OCI-LY1 (cell line): ENCODE data around the gene MESD.

Experiments
- H2AFZ ChIP-seq: fragments of 200-600 bp; sonication (generic), shearing (Covaris generic); 2 replicates; pipeline ENCODE4 v1.6.0; 2014; ENCODE audit warnings: antibody characterized with exemption, mild to moderate bottlenecking, low read length
- H3F3A ChIP-seq: fragments of 200-600 bp; sonication (generic), shearing (Covaris generic); 2 replicates; pipeline ENCODE4 v1.6.0; 2014; ENCODE audit warnings: mild to moderate bottlenecking, antibody characterized with exemption, low read length, moderate library complexity; ENCODE audit not compliant: insufficient read depth
- H3K27ac ChIP-seq: fragments of 200-600 bp; sonication (generic); 2 replicates; pipeline ENCODE4 v1.5.1; 2014; ENCODE audit warnings: low read length, mixed run types, mild to moderate bottlenecking, low read depth; ENCODE audit not compliant: poor library complexity, severe bottlenecking
- H3K27me3 ChIP-seq: fragments of 200-600 bp; sonication (generic); 2 replicates; pipeline ENCODE4 v1.6.0; 2014; ENCODE audit warnings: antibody characterized with exemption, mild to moderate bottlenecking, low read length, moderate library complexity; ENCODE audit not compliant: insufficient read depth
- H3K36me3 ChIP-seq: fragments of 200-600 bp; sonication (generic); 2 replicates; pipeline ENCODE4 v1.6.1; 2014; ENCODE audit warnings: mild to moderate bottlenecking, antibody characterized with exemption, low read length, moderate library complexity, mixed read lengths; ENCODE audit not compliant: insufficient read depth
- H3K4me1 ChIP-seq: fragments of 200-600 bp; sonication (generic); 2 replicates; pipeline ENCODE4 v1.5.1; 2014; ENCODE audit warnings: mild to moderate bottlenecking, low read length, moderate library complexity; ENCODE audit not compliant: insufficient read depth, severe bottlenecking
- H3K4me2 ChIP-seq: fragments of 200-600 bp; sonication (generic), shearing (Covaris generic); 2 replicates; pipeline ENCODE4 v1.6.1; 2014; ENCODE audit warnings: low read length
- H3K4me3 ChIP-seq: fragments of 200-600 bp; sonication (generic); 2 replicates; pipeline ENCODE4 v1.5.1; 2014; ENCODE audit warnings: low read length, low read depth, mild to moderate bottlenecking, mixed read lengths; ENCODE audit not compliant: poor library complexity, severe bottlenecking
- H3K79me2 ChIP-seq: fragments of 200-600 bp; shearing (Covaris generic); 2 replicates; pipeline ENCODE4 v1.6.1; 2016; ENCODE audit warnings: mixed run types, low read length, mixed read lengths; ENCODE audit not compliant: insufficient read depth
- H3K9ac ChIP-seq: fragments of 200-600 bp; sonication (generic), shearing (Covaris generic); 2 replicates; pipeline ENCODE4 v1.6.1; 2014; ENCODE audit warnings: mild to moderate bottlenecking, low read length, mixed read lengths
- H3K9me2 ChIP-seq: fragments of 200-600 bp; sonication (generic), shearing (Covaris generic); 2 replicates; pipeline ENCODE4 v1.6.1; 2014; ENCODE audit warnings: low read depth, mild to moderate bottlenecking, low read length, mixed read lengths
- H3K9me3 ChIP-seq: fragments of 200-600 bp; shearing (Covaris generic); 2 replicates; pipeline ENCODE4 v1.6.1; 2014; ENCODE audit warnings: low read length, mixed read lengths
- H4K20me1 ChIP-seq: fragments of 200-600 bp; sonication (generic), shearing (Covaris generic); 2 replicates; pipeline ENCODE4 v1.6.0; 2016; ENCODE audit warnings: mild to moderate bottlenecking, low read length; ENCODE audit not compliant: insufficient read depth
- CTCF ChIP-seq: fragments of 200-600 bp; sonication (generic), shearing (Covaris generic); IDR thresholded peaks from 2 replicates; pipeline ENCODE4 v1.5.1; 2017; ENCODE audit warnings: mild to moderate bottlenecking, antibody characterized with exemption, low read length, moderate library complexity, mixed read lengths
- EZH2 ChIP-seq: fragments of 200-600 bp; sonication (generic), shearing (Covaris generic); IDR thresholded peaks from 2 replicates; pipeline ENCODE4 v1.8.0; 2017; ENCODE audit warnings: borderline replicate concordance, mixed run types, mild to moderate bottlenecking, antibody characterized with exemption, low read length, moderate library complexity, mixed read lengths

The MESD gene

DNA sequence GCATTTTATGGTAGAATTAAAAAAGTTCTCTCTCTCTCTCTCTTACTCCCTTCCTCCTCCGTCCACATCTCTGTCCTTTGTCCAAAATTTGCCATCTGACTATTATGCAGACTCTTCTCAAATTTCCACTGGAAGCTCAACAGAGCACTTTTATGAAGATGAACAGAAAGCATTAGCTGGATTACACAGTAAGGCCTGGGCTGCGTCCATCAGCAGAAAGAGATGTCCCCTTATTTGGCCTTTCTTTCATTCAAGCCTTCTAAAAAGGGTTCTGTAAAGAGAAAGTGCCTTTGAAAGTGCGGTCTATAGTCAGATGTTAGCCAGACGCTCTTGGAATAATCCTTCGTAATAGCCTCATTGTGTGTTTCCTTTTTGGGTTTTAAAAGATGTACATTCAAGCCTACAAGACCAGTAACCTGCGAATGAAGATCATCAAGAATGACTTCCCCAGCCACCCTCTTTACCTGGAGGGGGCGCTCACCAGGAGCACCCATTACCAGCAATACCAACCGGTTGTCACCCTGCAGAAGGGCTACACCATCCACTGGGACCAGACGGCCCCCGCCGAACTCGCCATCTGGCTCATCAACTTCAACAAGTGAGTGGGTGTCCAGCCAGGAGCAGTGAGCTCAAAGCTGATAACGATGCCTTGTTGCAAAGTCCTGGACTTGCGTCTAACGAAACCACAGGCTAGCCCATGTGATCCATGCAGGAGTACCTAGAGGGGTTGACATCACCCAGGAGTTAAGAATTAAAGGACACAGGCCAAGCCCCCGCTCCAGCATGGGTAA, 53.1 kb downstream of the MESD start:
- H3K79me2 ChIP-seq: no peaks in the 10 kb centered on the region
- H4K20me1 ChIP-seq: no peaks in the 10 kb centered on the region
- H3K4me2 ChIP-seq: no peak overlapping the region
- H3K4me1 ChIP-seq: no peaks in the 10 kb centered on the region
- no peaks in the 10 kb centered on the region for H3K27me3 ChIP-seq
- no peaks in the 10 kb centered on the region for H3K9me2 ChIP-seq
- TF ChIP-seq CTCF (no peak), EZH2 (no peak)
- H3K36me3 ChIP-seq: 0 out of 2 replicates have a peak, but pooled peaks cover 1% of the 10 kb centered on the region
- no peak overlapping the region for H3K4me3 ChIP-seq
- no peak overlapping the region for H3K27ac ChIP-seq
- H2AFZ ChIP-seq: no peak overlapping the region
- H3F3A ChIP-seq: no peaks in the 10 kb centered on the region
- no peaks in the 10 kb centered on the region for H3K9me3 ChIP-seq
- no peak overlapping the region for H3K9ac ChIP-seq

- Histone ChIP-seq H3K79me2 (no peaks in the 10 kb centered on the region), H3K4me2 (no peak overlapping the region), H3K9me2 (no peaks in the 10 kb centered on the region), H3K9me3 (no peaks in the 10 kb centered on the region), H2AFZ (no peak overlapping the region), H3F3A (no peaks in the 10 kb centered on the region), H3K9ac (no peak overlapping the region), H3K4me1 (no peaks in the 10 kb centered on the region), H4K20me1 (no peaks in the 10 kb centered on the region), H3K27me3 (no peaks in the 10 kb centered on the region), H3K4me3 (no peak overlapping the region), H3K27ac (no peak overlapping the region), H3K36me3 (no peaks in the 10 kb centered on the region)
- TF ChIP-seq CTCF: no peak
- TF ChIP-seq EZH2: no peak
Measured at GRCh38 chr15:80934761-80935221, 54.8 kb downstream of the MESD start.

DNA sequence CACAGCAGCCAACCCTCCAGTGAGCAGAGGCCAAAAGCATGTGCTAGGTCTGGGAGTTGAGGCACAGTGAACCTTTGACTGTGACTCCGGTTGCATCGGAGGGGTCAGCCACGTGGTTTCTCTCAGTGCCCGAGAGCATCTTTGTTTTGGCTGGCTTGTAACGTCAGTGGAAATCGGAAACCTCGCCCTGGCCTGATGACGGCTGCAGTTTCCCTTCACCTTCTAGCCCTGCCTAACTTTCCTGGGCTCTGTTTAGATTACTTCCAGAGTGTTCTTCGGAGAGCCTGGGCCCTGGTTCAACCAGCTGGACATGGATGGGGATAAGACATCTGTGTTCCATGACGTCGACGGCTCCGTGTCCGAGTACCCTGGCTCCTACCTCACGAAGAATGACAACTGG, 56.6 kb downstream of the MESD start:
- Histone ChIP-seq H3K27ac (no peak overlapping the region), H3K36me3 (no peaks in the 10 kb centered on the region), H3K27me3 (no peaks in the 10 kb centered on the region), H2AFZ (no peak overlapping the region), H3K9me3 (no peaks in the 10 kb centered on the region), H3K4me1 (no peaks in the 10 kb centered on the region), H3K9me2 (no peaks in the 10 kb centered on the region), H3K9ac (no peak overlapping the region), H4K20me1 (no peaks in the 10 kb centered on the region), H3K4me2 (no peak overlapping the region), H3K4me3 (no peak overlapping the region), H3F3A (no peaks in the 10 kb centered on the region), H3K79me2 (no peaks in the 10 kb centered on the region)
- TF ChIP-seq EZH2 (no peak), CTCF (no peak)
